22Rv1 (cell line): ENCODE measurements around the gene PLXNA2.

Source experiments
- H3K27ac ChIP-seq: fragments of 450-650 bp; 2 replicates; pipeline ENCODE4 v1.5.1; 2017
- CTCF ChIP-seq: fragments of 450-650 bp; IDR thresholded peaks from 2 replicates; pipeline ENCODE4 v1.5.1; 2017; ENCODE audit warnings: mild to moderate bottlenecking
- ZFX ChIP-seq: fragments of 450-650 bp; IDR thresholded peaks from 2 replicates; pipeline ENCODE4 v1.6.1; 2017; ENCODE audit warnings: antibody characterized with exemption, borderline replicate concordance

Gene PLXNA2

DNA sequence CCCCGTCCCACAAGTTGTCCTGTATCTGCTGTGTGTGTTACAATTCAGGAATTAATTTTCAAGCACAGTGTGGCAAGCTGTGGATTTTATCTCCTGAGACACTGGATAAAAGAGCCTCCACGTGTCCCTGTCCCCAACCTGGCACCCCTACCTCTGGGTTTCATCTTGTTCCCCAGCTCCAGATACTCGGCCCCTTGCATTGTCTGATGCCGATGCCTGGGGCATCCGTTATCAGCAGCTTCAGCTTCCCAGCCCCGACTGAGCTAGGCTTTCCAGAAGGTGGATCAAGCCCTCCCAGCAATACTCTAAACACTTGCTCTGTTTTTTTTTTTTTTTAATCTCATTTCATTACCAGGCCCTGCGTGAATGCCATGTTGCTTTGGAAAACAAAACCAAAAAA, 159.4 kb downstream of the PLXNA2 start:
- no peak overlapping the region for H3K27ac ChIP-seq
- TF ChIP-seq ZFX (no peak), CTCF (no peak)

GRCh38 chr1:208084220-208084619, 160.0 kb downstream of the PLXNA2 start:
- H3K27ac ChIP-seq: no peak overlapping the region
- no peak for TF ChIP-seq ZFX
- no peak for TF ChIP-seq CTCF

DNA sequence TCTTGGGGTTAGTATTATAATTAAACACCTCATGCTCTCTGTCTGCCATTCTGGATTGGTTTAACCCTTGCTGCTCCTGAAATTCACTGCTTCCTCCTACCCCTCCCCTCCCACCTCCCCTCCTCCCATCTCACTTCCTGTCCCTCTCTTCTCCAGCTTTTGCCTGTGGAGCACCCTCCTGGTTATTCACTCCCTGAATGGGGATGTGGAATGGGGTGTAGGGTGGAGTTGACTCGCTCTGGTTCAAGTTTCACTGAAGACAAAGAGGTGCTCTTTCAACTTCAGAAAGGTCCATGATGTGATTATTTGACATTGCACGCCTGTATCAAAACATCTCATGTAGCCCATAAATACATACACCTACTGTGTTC, 160.5 kb downstream of the PLXNA2 start:
- TF ChIP-seq CTCF: no peak
- no peak overlapping the region for H3K27ac ChIP-seq

- no peak overlapping the region for H3K27ac ChIP-seq
- TF ChIP-seq ZFX (no peak), CTCF (no peak)
Measured at GRCh38 chr1:208083016-208083714, 161.0 kb downstream of the PLXNA2 start.

GRCh38 chr1:208081972-208082371, 162.2 kb downstream of the PLXNA2 start:
- H3K27ac ChIP-seq: no peak overlapping the region
- TF ChIP-seq CTCF (no peak), ZFX (no peak)

- no peak overlapping the region for H3K27ac ChIP-seq
- TF ChIP-seq ZFX: no peak
- TF ChIP-seq CTCF: no peak
Measured at GRCh38 chr1:208080396-208081286, 163.5 kb downstream of the PLXNA2 start.

DNA sequence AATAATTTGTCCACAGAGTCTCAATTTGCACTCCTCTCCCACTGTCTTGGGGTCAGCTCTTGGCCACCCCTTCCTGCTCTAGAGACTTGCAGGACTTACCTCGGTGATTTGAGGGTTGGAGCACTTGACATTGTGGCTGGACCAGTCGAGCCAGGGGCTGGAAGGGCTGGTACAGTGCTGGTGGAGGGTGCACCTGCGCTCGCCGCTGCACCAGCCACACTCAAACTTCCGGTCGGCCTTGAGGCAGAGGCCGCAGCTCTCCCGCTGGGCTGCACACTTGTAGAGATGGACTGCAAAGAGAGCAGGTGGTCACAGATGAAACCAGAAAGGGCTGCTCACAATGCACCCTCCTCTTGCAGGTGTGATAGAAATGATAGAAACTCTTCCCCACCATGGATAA, 165.0 kb downstream of the PLXNA2 start:
- TF ChIP-seq CTCF (no peak), ZFX (no peak)
- no peak overlapping the region for H3K27ac ChIP-seq
